CD4-positive, alpha-beta memory T cell (primary cell): ENCODE measurements around the gene UVSSA. TPM values are rescaled to one million over a fixed set of nuclear protein-coding genes. Genes with fewer than 3 reads are reported as not detected.

Source experiments
- CTCF ChIA-PET: fragments of 350-600 bp; sonication (Branson Sonifier 250); formaldehyde crosslinking; loops from one replicate; lab custom pipeline; 2021; ENCODE audit warnings: inconsistent platforms; ENCODE audit not compliant: partially characterized antibody; lab: Charles Lee
- POLR2A ChIA-PET: fragments of 350-600 bp; sonication (Branson Sonifier 250); formaldehyde crosslinking; loops from one replicate; lab custom pipeline; 2021; ENCODE audit not compliant: partially characterized antibody; lab: Charles Lee
- DNase-seq, 5 donors: peaks; one replicate each; pipeline versions ENCODE4 v3.0.0 to v3.0.0-alpha.2; 2020 to 2022; ENCODE audit warnings: mixed read lengths in 1 of 5
- H3K27ac ChIP-seq: one replicate; pipeline ENCODE4 v1.7.0; 2013; ENCODE audit warnings: low read depth, low read length
- H3K27me3 ChIP-seq: 2 replicates; pipeline ENCODE4 v1.7.0; 2013; ENCODE audit warnings: mild to moderate bottlenecking, low read length, moderate library complexity; ENCODE audit not compliant: insufficient read depth
- H3K36me3 ChIP-seq: 2 replicates; pipeline ENCODE4 v1.7.0; 2013; ENCODE audit warnings: mild to moderate bottlenecking, low read length, moderate library complexity; ENCODE audit not compliant: insufficient read depth
- H3K4me1 ChIP-seq: 2 replicates; pipeline ENCODE4 v1.7.0; 2013; ENCODE audit warnings: mild to moderate bottlenecking, low read length, moderate library complexity; ENCODE audit not compliant: insufficient read depth
- H3K4me3 ChIP-seq, 2 donors: one replicate each; pipeline ENCODE4 v1.7.0; 2013; ENCODE audit warnings: low read length in 2 of 2, mild to moderate bottlenecking in 1 of 2
- H3K9me3 ChIP-seq, 2 donors: one replicate each; pipeline ENCODE4 v1.7.0; 2013; ENCODE audit warnings: low read length in 2 of 2, control low read depth in 1 of 2; ENCODE audit not compliant: control insufficient read depth in 1 of 2
- H3K27ac Mint-ChIP-seq, 7 donors: one replicate each; pipeline ENCODE4 v1.8.0; 2020 to 2021; ENCODE audit warnings: mixed read lengths in 7 of 7, mild to moderate bottlenecking in 6 of 7, inconsistent platforms in 3 of 7, moderate library complexity in 3 of 7
- H3K27me3 Mint-ChIP-seq, 2 donors: one replicate each; pipeline ENCODE4 v1.8.0; 2020 to 2021; ENCODE audit warnings: mixed read lengths in 2 of 2
- H3K36me3 Mint-ChIP-seq, 2 donors: one replicate each; pipeline ENCODE4 v1.8.0; 2020 to 2021; ENCODE audit warnings: mixed read lengths in 2 of 2, inconsistent platforms in 1 of 2, mild to moderate bottlenecking in 1 of 2
- H3K4me1 Mint-ChIP-seq, 4 donors: one replicate each; pipeline ENCODE4 v1.8.0; 2020 to 2021; ENCODE audit warnings: mixed read lengths in 4 of 4, mild to moderate bottlenecking in 1 of 4
- H3K4me3 Mint-ChIP-seq, 8 donors: one replicate each; pipeline ENCODE4 v1.8.0; 2020 to 2021; ENCODE audit warnings: mixed read lengths in 8 of 8, mild to moderate bottlenecking in 7 of 8, moderate library complexity in 6 of 8, inconsistent platforms in 3 of 8
- H3K9me3 Mint-ChIP-seq, 8 donors: one replicate each; pipeline ENCODE4 v1.8.0; 2020 to 2021; ENCODE audit warnings: mixed read lengths in 8 of 8, mild to moderate bottlenecking in 5 of 8, inconsistent platforms in 3 of 8, moderate library complexity in 1 of 8
- intact Hi-C: fragments of 100-400 bp; cut with micrococcal nuclease; formaldehyde crosslinking; loops from one replicate; pipeline ENCODE4 v1.15.1; 2023
- polyA plus RNA-seq, 2 donors: library from polyadenylated mRNA; unstranded; fragments of 300-500 nt; fragmentation: Illumina TruSeq; gene quantifications; one replicate each; pipeline ENCODE4 v1.2.3, GENCODE V29; 2021
- total RNA-seq, 2 experiments: library from RNA; stranded (reverse); gene quantifications; one replicate each; pipeline ENCODE4 v1.2.3, GENCODE V29; 2021

The UVSSA gene
- total and polyA plus RNA-seq, 4 experiments from 2014 or later = 2.4 to 44.6 (median 25.6) TPM

- DNase-seq = peak in 1 of 5 donors; percentile 16
- Histone ChIP-seq H3K27ac (no peak overlapping the region), H3K4me1 (no peaks in the 10 kb centered on the region), H3K9me3 (no peaks in the 10 kb centered on the region), H3K4me3 (no peak overlapping the region), H3K27me3 (no peaks in the 10 kb centered on the region), H3K36me3 (no peaks in the 10 kb centered on the region)
- Mint-ChIP-seq H3K4me3 (no peak overlapping the region), H3K27ac (no peak overlapping the region), H3K4me1 (peaks cover 0 to 4% (median 0%) of the 10 kb centered on the region in 4 donors), H3K27me3 (no peaks in the 10 kb centered on the region), H3K36me3 (peaks cover 37 to 40% of the 10 kb centered on the region in 2 donors), H3K9me3 (peaks cover 0 to 2% (median 0%) of the 10 kb centered on the region in 8 donors)
- intact Hi-C loops = no loop called here
- CTCF ChIA-PET = no interaction called here
- POLR2A ChIA-PET = no interaction called here
Observed at GRCh38 chr4:1373892-1374705, 27.1 kb downstream of the UVSSA start.

- Histone ChIP-seq H3K9me3 (no peaks in the 10 kb centered on the region), H3K4me1 (no peaks in the 10 kb centered on the region), H3K27ac (no peak overlapping the region), H3K36me3 (no peaks in the 10 kb centered on the region), H3K27me3 (no peaks in the 10 kb centered on the region), H3K4me3 (no peak overlapping the region)
- H3K36me3 Mint-ChIP-seq = peaks cover 33 to 36% of the 10 kb centered on the region in 2 donors
- no peak overlapping the region for H3K4me3 Mint-ChIP-seq
- intact Hi-C loops = no loop called here
- DNase-seq = no peak
- POLR2A ChIA-PET = no interaction called here
- CTCF ChIA-PET = no interaction called here
- peaks cover 0 to 4% (median 0%) of the 10 kb centered on the region in 4 donors for H3K4me1 Mint-ChIP-seq
- no peaks in the 10 kb centered on the region for H3K27me3 Mint-ChIP-seq
- peaks cover 0 to 2% (median 0%) of the 10 kb centered on the region in 8 donors for H3K9me3 Mint-ChIP-seq
- H3K27ac Mint-ChIP-seq = no peak overlapping the region
Observed at GRCh38 chr4:1374706-1375045, 27.7 kb downstream of the UVSSA start.

- Mint-ChIP-seq H3K4me1 (peaks cover 0 to 4% (median 0%) of the 10 kb centered on the region in 4 donors), H3K9me3 (peaks cover 0 to 2% (median 0%) of the 10 kb centered on the region in 8 donors), H3K4me3 (no peak overlapping the region), H3K36me3 (peaks cover 29 to 31% of the 10 kb centered on the region in 2 donors), H3K27me3 (no peaks in the 10 kb centered on the region), H3K27ac (no peak overlapping the region)
- ChIA-PET CTCF (no interaction called here), POLR2A (no interaction called here)
- Histone ChIP-seq H3K36me3 (no peaks in the 10 kb centered on the region), H3K27me3 (no peaks in the 10 kb centered on the region), H3K4me1 (no peaks in the 10 kb centered on the region), H3K27ac (no peak overlapping the region), H3K9me3 (no peaks in the 10 kb centered on the region), H3K4me3 (no peak overlapping the region)
- no peak for DNase-seq
- intact Hi-C loops = no loop called here
Observed at GRCh38 chr4:1375051-1375721, 28.2 kb downstream of the UVSSA start.

GRCh38 chr4:1375761-1376322, 28.8 kb downstream of the UVSSA start:
- Histone ChIP-seq H3K4me1 (no peaks in the 10 kb centered on the region), H3K27me3 (no peaks in the 10 kb centered on the region), H3K9me3 (no peaks in the 10 kb centered on the region), H3K27ac (no peak overlapping the region), H3K36me3 (no peaks in the 10 kb centered on the region), H3K4me3 (no peak overlapping the region)
- ChIA-PET POLR2A (no interaction called here), CTCF (no interaction called here)
- peak in 1 of 5 donors; percentile 19 for DNase-seq
- Mint-ChIP-seq H3K4me1 (peaks cover 0 to 4% (median 0%) of the 10 kb centered on the region in 4 donors), H3K9me3 (peaks cover 0 to 2% (median 0%) of the 10 kb centered on the region in 8 donors), H3K36me3 (peaks cover 29 to 30% of the 10 kb centered on the region in 2 donors), H3K27ac (no peak overlapping the region), H3K4me3 (no peak overlapping the region), H3K27me3 (no peaks in the 10 kb centered on the region)
- intact Hi-C loops = no loop called here

- POLR2A ChIA-PET = no interaction called here
- Mint-ChIP-seq H3K36me3 (peaks cover 24% of the 10 kb centered on the region in 2 donors), H3K27me3 (no peaks in the 10 kb centered on the region), H3K27ac (no peak overlapping the region), H3K4me1 (peaks cover 0 to 4% (median 0%) of the 10 kb centered on the region in 4 donors), H3K4me3 (no peak overlapping the region), H3K9me3 (peaks cover 0 to 2% (median 0%) of the 10 kb centered on the region in 8 donors)
- intact Hi-C loops = no loop called here
- no peaks in the 10 kb centered on the region for H3K27me3 ChIP-seq
- CTCF ChIA-PET = no interaction called here
- H3K9me3 ChIP-seq = no peaks in the 10 kb centered on the region
- no peaks in the 10 kb centered on the region for H3K36me3 ChIP-seq
- no peak overlapping the region for H3K27ac ChIP-seq
- no peak overlapping the region for H3K4me3 ChIP-seq
- DNase-seq = peak in 1 of 5 donors; percentile 9
- no peaks in the 10 kb centered on the region for H3K4me1 ChIP-seq
Observed at GRCh38 chr4:1376391-1376840, 29.4 kb downstream of the UVSSA start.

GRCh38 chr4:1376841-1377605, 30.0 kb downstream of the UVSSA start:
- Histone ChIP-seq H3K27me3 (no peaks in the 10 kb centered on the region), H3K4me1 (no peaks in the 10 kb centered on the region), H3K4me3 (no peak overlapping the region), H3K27ac (no peak overlapping the region), H3K36me3 (no peaks in the 10 kb centered on the region), H3K9me3 (no peaks in the 10 kb centered on the region)
- Mint-ChIP-seq H3K9me3 (peaks cover 0 to 2% (median 0%) of the 10 kb centered on the region in 8 donors), H3K27me3 (no peaks in the 10 kb centered on the region), H3K4me3 (no peak overlapping the region), H3K36me3 (peaks cover 19 to 20% of the 10 kb centered on the region in 2 donors), H3K27ac (no peak overlapping the region), H3K4me1 (peaks cover 0 to 4% (median 0%) of the 10 kb centered on the region in 4 donors)
- ChIA-PET CTCF (no interaction called here), POLR2A (no interaction called here)
- intact Hi-C loops = no loop called here
- peak in 1 of 5 donors; percentile 12 for DNase-seq
